K562 (cell line): Measurements from ENCODE around the gene SYK. TPM values are rescaled to one million over a fixed set of nuclear protein-coding genes. Genes with fewer than 3 reads are reported as not detected.

Experiments
- ATAC-seq: fragments of 200-7000 bp; cut with Tn5 transposase; 3 replicates; pipeline ENCODE4 v1.9.1; 2020; ENCODE audit warnings: moderate library complexity
- BruUV-seq: library from RNA; stranded (reverse); fragments of 400-500 nt; replicated peaks from 2 replicates; lab custom pipeline; 2021; lab: Mats Ljungman, UMichigan
- CTCF ChIA-PET: fragments of 300-600 bp; formaldehyde crosslinking; extraction: SDS; loops from one replicate; lab custom pipeline; 2021; ENCODE audit warnings: low intra/inter-chr PET ratio; lab: Yijun Ruan, JAX
- POLR2A ChIA-PET: fragments of 300-600, 350-650 bp; sonication (Branson Sonifier 250); formaldehyde crosslinking; extraction: SDS; loops from one replicate; lab custom pipeline; 2021; ENCODE audit warnings: antibody characterized with exemption, inconsistent platforms; lab: Yijun Ruan, JAX
- DNase-seq, 4 experiments: peaks; one replicate each; pipeline versions ENCODE4 v3.0.0 to v3.0.0-alpha.2; 2011 to 2018; ENCODE audit warnings: low spot score in 3 of 4, mixed read lengths in 3 of 4; ENCODE audit errors: extremely low read depth in 1 of 4
- FAIRE-seq: peaks from 2 replicates; lab custom pipeline; 2011; peaks lifted over from hg19 to GRCh38; lab: Jason Lieb, UNC
- H2AFZ ChIP-seq: 2 replicates; pipeline ENCODE4 v1.6.0; 2011; ENCODE audit warnings: low read depth, low read length, control low read depth, inconsistent platforms
- H3K27ac ChIP-seq: fragments of 200-600 bp; 3 replicates; pipeline ENCODE4 v1.8.0; 2011; ENCODE audit warnings: low read depth, mild to moderate bottlenecking, control low read depth, inconsistent platforms, low read length, moderate library complexity, mixed read lengths; ENCODE audit errors: extremely low read depth
- H3K27me3 ChIP-seq, 2 experiments: fragments of 300-600 bp in 1 of 2; 2 replicates in 1 of 2; 3 replicates in 1 of 2; pipeline versions ENCODE4 v1.6.0 to v1.8.0; 2011; ENCODE audit warnings: inconsistent platforms in 2 of 2, low read length in 2 of 2, mild to moderate bottlenecking in 1 of 2, mixed read lengths in 1 of 2, moderate library complexity in 1 of 2; ENCODE audit not compliant: control insufficient read depth in 2 of 2, insufficient read depth in 2 of 2
- H3K36me3 ChIP-seq: fragments of 300-600 bp; 3 replicates; pipeline ENCODE4 v1.8.0; 2011; ENCODE audit warnings: mild to moderate bottlenecking, low read length, inconsistent platforms; ENCODE audit not compliant: control insufficient read depth, insufficient read depth
- H3K4me1 ChIP-seq, 2 experiments: fragments of 200-600 bp in 1 of 2; replicated peaks in 1 of 2; 2 replicates in 1 of 2; 3 replicates in 1 of 2; pipeline versions ENCODE4 v1.5.1 to v1.8.0; 2011; ENCODE audit warnings: inconsistent platforms in 2 of 2, low read length in 2 of 2, mild to moderate bottlenecking in 1 of 2, mixed read lengths in 1 of 2, moderate library complexity in 1 of 2; ENCODE audit not compliant: control insufficient read depth in 2 of 2, insufficient read depth in 2 of 2
- H3K4me2 ChIP-seq: 2 replicates; pipeline ENCODE4 v1.6.1; 2011; ENCODE audit warnings: low read length, control low read depth, inconsistent platforms, mixed read lengths; ENCODE audit not compliant: insufficient read depth
- H3K4me3 ChIP-seq: fragments of 200-600 bp; sonication (generic), shearing (Covaris generic); 2 replicates; pipeline ENCODE4 v1.5.1; 2016; ENCODE audit warnings: control low read depth, inconsistent platforms
- H3K79me2 ChIP-seq: fragments of 200-600 bp; 3 replicates; pipeline ENCODE4 v1.8.0; 2011; ENCODE audit warnings: low read length, inconsistent platforms; ENCODE audit not compliant: control insufficient read depth, insufficient read depth
- H3K9ac ChIP-seq, 2 experiments: 2 replicates each; pipeline versions ENCODE4 v1.6.0 to v1.6.1; 2011; ENCODE audit warnings: low read depth in 2 of 2, low read length in 2 of 2, control low read depth in 1 of 2, inconsistent platforms in 1 of 2, mild to moderate bottlenecking in 1 of 2, mixed read lengths in 1 of 2; ENCODE audit not compliant: insufficient read depth in 1 of 2
- H3K9me1 ChIP-seq: one replicate; pipeline ENCODE4 v1.6.0; 2011; ENCODE audit warnings: inconsistent platforms, mild to moderate bottlenecking, low read length, moderate library complexity; ENCODE audit not compliant: control insufficient read depth, insufficient read depth
- H3K9me3 ChIP-seq: replicated peaks from 2 replicates; pipeline ENCODE4 v1.5.1; 2011; ENCODE audit warnings: low read depth, low read length, inconsistent platforms; ENCODE audit not compliant: control insufficient read depth, insufficient read depth
- H4K20me1 ChIP-seq: replicated peaks from 2 replicates; pipeline ENCODE4 v1.6.1; 2011; ENCODE audit warnings: low read length, inconsistent platforms, mixed read lengths; ENCODE audit not compliant: control insufficient read depth, insufficient read depth
- PHB ChIP-seq: fragments of 250-450 bp; sonication (Bioruptor Pico); IDR thresholded peaks from 2 replicates; pipeline ENCODE4 v1.5.0; 2021
- RAD21 ChIP-seq, 2 experiments: fragments of 250-450 bp in 1 of 2; fragments of 450-650 bp in 1 of 2; sonication (Bioruptor Pico) in 1 of 2; formaldehyde crosslinking in 1 of 2; IDR thresholded peaks in 1 of 2; conservative IDR thresholded peaks in 1 of 2; 2 replicates each; pipeline versions ENCODE4 v1.4.0 to v1.8.0; 2020 to 2022; ENCODE audit warnings: mild to moderate bottlenecking in 2 of 2, moderate library complexity in 1 of 2
- SRF ChIP-seq, 2 experiments: fragments of 250-450, 450-650 bp in 1 of 2; sonication (Bioruptor Pico) in 1 of 2; sonication (generic) in 1 of 2; formaldehyde crosslinking; IDR thresholded peaks; 2 replicates each; pipeline versions ENCODE4 v1.5.0 to v1.5.1; 2020 to 2022; ENCODE audit warnings: mild to moderate bottlenecking in 1 of 2, missing genetic modification reagents in 1 of 2
- WGBS: fragments of 100-300 bp; shearing (Covaris generic); methylation state at CpG from one replicate; pipeline ENCODE4 v1.1.6; 2016; ENCODE audit warnings: low coverage, mixed read lengths; ENCODE audit not compliant: insufficient coverage; ENCODE audit errors: missing lambda C conversion rate; 5-methylcytosine and 5-hydroxymethylcytosine counted together
- in situ Hi-C: fragments of 300-500 bp; cut with MboI; formaldehyde crosslinking; loops from 4 replicates; pipeline ENCODE4 v1.15.0; 2018; ENCODE audit warnings: inconsistent platforms, mixed read lengths
- intact Hi-C: fragments of 100-400 bp; cut with micrococcal nuclease; formaldehyde crosslinking; loops from 2 replicates; pipeline ENCODE4 v1.14.2; 2022
- polyA plus RNA-seq, 8 experiments: library from polyadenylated mRNA; depleted of rRNA in 4 of 8; stranded (reverse) in 5 of 8; unstranded in 3 of 8; fragments of >200 nt; fragmentation: Nextera tagmentation in 2 of 8; fragmentation: Illumina TruSeq in 1 of 8; extraction: Ambion mirVana in 2 of 8; extraction: Trizol in 1 of 8; gene quantifications; 2 replicates each; pipeline versions ENCODE4 v1.2.1 to v1.2.3, GENCODE V29; 2011 to 2014; ENCODE audit warnings: inconsistent platforms in 1 of 8, missing spikeins in 1 of 8
- total RNA-seq, 7 experiments: library from RNA; depleted of rRNA in 6 of 7; stranded (reverse); fragments of >200 nt in 6 of 7; fragmentation: Illumina TruSeq in 2 of 7; extraction: Trizol in 2 of 7; gene quantifications; 2 replicates each; pipeline versions ENCODE4 v1.2.1 to v1.2.3, GENCODE V29; 2011 to 2021; ENCODE audit warnings: low replicate concordance in 1 of 7
- TF ChIP-seq, protein P1 (sequence below), 3 experiments: IDR thresholded peaks in 2 of 3; conservative IDR thresholded peaks in 1 of 3; 2 replicates each; pipeline ENCODE4 v1.5.1; 2011 to 2012; ENCODE audit warnings: low read length in 3 of 3, mild to moderate bottlenecking in 3 of 3, control low read depth in 2 of 3, improper control_type of control experiment in 1 of 3, inconsistent platforms in 1 of 3, low read depth in 1 of 3, mixed read lengths in 1 of 3, moderate library complexity in 1 of 3; ENCODE audit not compliant: insufficient read depth in 2 of 3

Gene SYK
- total and polyA plus RNA-seq, 9 of the 15 experiments (the other 6 are each of a cell fraction or from before 2014, with no cell fraction given): 3.9 to 32.7 (median 16.7) TPM

DNA sequence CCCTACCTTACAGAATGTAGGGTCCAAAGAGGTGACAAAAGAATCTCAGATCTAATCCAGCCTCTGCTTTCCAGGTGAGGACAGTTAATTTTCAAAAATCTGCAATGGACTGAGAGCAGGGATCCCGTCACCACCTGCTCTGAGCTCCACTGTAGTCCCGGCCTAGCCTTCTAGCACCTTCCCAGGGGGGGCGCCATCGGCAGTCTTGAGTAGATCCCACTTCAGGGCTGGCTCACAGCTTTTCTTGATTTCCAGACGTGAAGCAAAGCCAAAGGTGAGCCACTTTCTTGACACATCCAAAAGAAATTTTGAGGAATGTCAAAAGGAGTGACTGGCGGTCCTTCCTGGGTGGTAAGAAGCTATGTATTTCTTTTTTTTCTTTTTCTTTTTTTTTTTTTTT lies 114.1 kb downstream of the SYK start:
- in situ Hi-C loops (loop anchor here (10.0 to 25.0 kb wide), 3 partner anchors 522 to 1072 kb away; no protein-coding TSS in a partner anchor), intact Hi-C loops (loop anchor here (5.0 to 10.0 kb wide), 3 partner anchors 119 to 762 kb away; no protein-coding TSS in a partner anchor)
- TF ChIP-seq, protein P1, sequence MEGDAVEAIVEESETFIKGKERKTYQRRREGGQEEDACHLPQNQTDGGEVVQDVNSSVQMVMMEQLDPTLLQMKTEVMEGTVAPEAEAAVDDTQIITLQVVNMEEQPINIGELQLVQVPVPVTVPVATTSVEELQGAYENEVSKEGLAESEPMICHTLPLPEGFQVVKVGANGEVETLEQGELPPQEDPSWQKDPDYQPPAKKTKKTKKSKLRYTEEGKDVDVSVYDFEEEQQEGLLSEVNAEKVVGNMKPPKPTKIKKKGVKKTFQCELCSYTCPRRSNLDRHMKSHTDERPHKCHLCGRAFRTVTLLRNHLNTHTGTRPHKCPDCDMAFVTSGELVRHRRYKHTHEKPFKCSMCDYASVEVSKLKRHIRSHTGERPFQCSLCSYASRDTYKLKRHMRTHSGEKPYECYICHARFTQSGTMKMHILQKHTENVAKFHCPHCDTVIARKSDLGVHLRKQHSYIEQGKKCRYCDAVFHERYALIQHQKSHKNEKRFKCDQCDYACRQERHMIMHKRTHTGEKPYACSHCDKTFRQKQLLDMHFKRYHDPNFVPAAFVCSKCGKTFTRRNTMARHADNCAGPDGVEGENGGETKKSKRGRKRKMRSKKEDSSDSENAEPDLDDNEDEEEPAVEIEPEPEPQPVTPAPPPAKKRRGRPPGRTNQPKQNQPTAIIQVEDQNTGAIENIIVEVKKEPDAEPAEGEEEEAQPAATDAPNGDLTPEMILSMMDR (IDR thresholded peaks at IDR 0.05 in 2 of 3, conservative IDR thresholded peaks at IDR 0.05 in 1 of 3; ENCODE audit: insufficient read depth in 2 of 3, low read depth in 1 of 3, low read length in 3 of 3): peak; percentile 34 to 46 (median 36); a peak in 4 of 6 replicates
- TF ChIP-seq PHB (CRISPR knock-in tag): no peak
- TF ChIP-seq SRF (CRISPR knock-in tag; IDR thresholded peaks at IDR 0.05): no peak
- peak in 1 of 2 experiments; percentile 17; a peak in 1 of 4 replicates for TF ChIP-seq RAD21 (CRISPR knock-in tag; conservative IDR thresholded peaks at IDR 0.05 in 1 of 2, IDR thresholded peaks at IDR 0.05 in 1 of 2)
- no peaks in the 10 kb centered on the region for H3K9me3 ChIP-seq
- no peaks in the 10 kb centered on the region for H3K9me1 ChIP-seq
- ChIA-PET POLR2A (interaction anchor here (0.9 kb wide), 1 partner anchor 425 kb away, joined by 3 read pairs; no protein-coding TSS in a partner anchor), CTCF (no interaction called here)
- H4K20me1 ChIP-seq: no peaks in the 10 kb centered on the region
- no TSS peak for BruUV-seq
- WGBS: 0% methylated on average over 1 of the region's 6 CpGs
- ATAC-seq: peak; percentile 84
- FAIRE-seq: no peak
- H3K9ac ChIP-seq: no peak overlapping the region
- no peaks in the 10 kb centered on the region for H3K4me1 ChIP-seq
- H3K27me3 ChIP-seq: peaks cover 0 to 29% of the 10 kb centered on the region in 2 experiments; a peak in 2 of 5 replicates
- H3K79me2 ChIP-seq: no peaks in the 10 kb centered on the region
- peak; percentile 31 to 50 (median 46) for DNase-seq
- H3K36me3 ChIP-seq: no peaks in the 10 kb centered on the region
- H3K4me3 ChIP-seq: no peak overlapping the region
- no peak overlapping the region for H3K27ac ChIP-seq
- no peak overlapping the region for H3K4me2 ChIP-seq
- H2AFZ ChIP-seq: no peak overlapping the region
